Karpas-422 (cell line): Measurements from ENCODE around the gene ANKFY1. TPM values are rescaled to one million over a fixed set of nuclear protein-coding genes. Genes with fewer than 3 reads are reported as not detected.
"Not testable (repeated sequence)": the region's sequence is repeated elsewhere in the genome, so short reads cannot be mapped to it uniquely, and the experiment has no call there.

ENCODE experiments used
- DNase-seq: peaks from one replicate; pipeline ENCODE4 v3.0.0-alpha.2; 2015
- H2AFZ ChIP-seq: fragments of 200-600 bp; sonication (generic); 2 replicates; pipeline ENCODE4 v1.6.1; 2014; ENCODE audit warnings: antibody characterized with exemption, low read length, mixed read lengths
- H3K27ac ChIP-seq: fragments of 200-600 bp; sonication (generic); 2 replicates; pipeline ENCODE4 v1.5.1; 2014; ENCODE audit warnings: mild to moderate bottlenecking, low read length, moderate library complexity
- H3K27me3 ChIP-seq: fragments of 200-600 bp; sonication (generic); 2 replicates; pipeline ENCODE4 v1.6.1; 2014; ENCODE audit warnings: low read length, mixed read lengths
- H3K36me3 ChIP-seq: fragments of 200-600 bp; sonication (generic); 2 replicates; pipeline ENCODE4 v1.6.1; 2014; ENCODE audit warnings: low read length, mixed read lengths; ENCODE audit not compliant: insufficient read depth
- H3K4me1 ChIP-seq: fragments of 200-600 bp; sonication (generic); 2 replicates; pipeline ENCODE4 v1.6.1; 2014; ENCODE audit warnings: mild to moderate bottlenecking, low read length, mixed read lengths
- H3K4me2 ChIP-seq: fragments of 200-600 bp; sonication (generic); 2 replicates; pipeline ENCODE4 v1.6.1; 2014; ENCODE audit warnings: low read length, low read depth, mild to moderate bottlenecking; ENCODE audit not compliant: poor library complexity, severe bottlenecking
- H3K4me3 ChIP-seq: fragments of 200-600 bp; sonication (generic); 2 replicates; pipeline ENCODE4 v1.5.1; 2014; ENCODE audit warnings: mild to moderate bottlenecking, antibody characterized with exemption, low read length, mixed read lengths
- H3K79me2 ChIP-seq: fragments of 200-600 bp; sonication (generic); 2 replicates; pipeline ENCODE4 v1.6.1; 2014; ENCODE audit warnings: mild to moderate bottlenecking, low read length, mixed read lengths
- H3K9ac ChIP-seq: fragments of 200-600 bp; sonication (generic); 2 replicates; pipeline ENCODE4 v1.6.0; 2014; ENCODE audit warnings: low read length
- H3K9me2 ChIP-seq: fragments of 200-600 bp; sonication (generic), shearing (Covaris generic); replicated peaks from 2 replicates; pipeline ENCODE4 v1.6.0; 2014; ENCODE audit warnings: mild to moderate bottlenecking, low read length, moderate library complexity; ENCODE audit not compliant: insufficient read depth
- H3K9me3 ChIP-seq: fragments of 300-700, 200-600 bp; sonication (generic); 2 replicates; pipeline ENCODE4 v1.6.1; 2014; ENCODE audit warnings: low read length, mixed read lengths
- H4K20me1 ChIP-seq: fragments of 200-600 bp; sonication (generic); 2 replicates; pipeline ENCODE4 v1.6.1; 2014; ENCODE audit warnings: mild to moderate bottlenecking, antibody characterized with exemption, low read length, low read depth; ENCODE audit not compliant: insufficient read depth
- total RNA-seq: library from RNA; depleted of rRNA; stranded (reverse); fragments of >200 nt; shearing (Covaris generic); gene quantifications from 2 replicates; pipeline ENCODE4 v1.2.3, GENCODE V29; 2014; ENCODE audit warnings: low replicate concordance

ANKFY1 gene
- total RNA-seq, 1 experiment from 2014 or later, result 34.4 TPM

GRCh38 chr17:4204710-4205173 lies 59.0 kb downstream of the ANKFY1 start:
- Histone ChIP-seq H3K27me3 (no peaks in the 10 kb centered on the region), H3K36me3 (peaks cover 32% of the 10 kb centered on the region), H3K9me3 (no peaks in the 10 kb centered on the region), H3K79me2 (peaks cover 17% of the 10 kb centered on the region), H4K20me1 (peaks cover 3% of the 10 kb centered on the region; the same call in 1 of the 2 replicates), H3K9ac (no peak overlapping the region), H3K27ac (no peak overlapping the region), H3K4me2 (no peak overlapping the region), H3K4me3 (no peak overlapping the region), H2AFZ (no peak overlapping the region), H3K9me2 (no peaks in the 10 kb centered on the region), H3K4me1 (no peaks in the 10 kb centered on the region; the same call in 1 of the 2 replicates)
- DNase-seq, result no peak

- Histone ChIP-seq H2AFZ (no peak overlapping the region), H3K36me3 (peaks cover 32% of the 10 kb centered on the region), H3K4me1 (no peaks in the 10 kb centered on the region; the same call in 1 of the 2 replicates), H3K9ac (no peak overlapping the region), H3K27me3 (no peaks in the 10 kb centered on the region), H3K4me3 (no peak overlapping the region), H3K79me2 (peaks cover 22% of the 10 kb centered on the region), H3K9me3 (no peaks in the 10 kb centered on the region), H3K9me2 (no peaks in the 10 kb centered on the region), H3K4me2 (no peak overlapping the region), H3K27ac (no peak overlapping the region), H4K20me1 (peaks cover 7% of the 10 kb centered on the region; the same call in 1 of the 2 replicates)
- DNase-seq, result no peak
Observed at GRCh38 chr17:4204190-4204589, 59.6 kb downstream of the ANKFY1 start.

GRCh38 chr17:4201226-4201625 lies 62.6 kb downstream of the ANKFY1 start:
- Histone ChIP-seq H4K20me1 (peaks cover 9% of the 10 kb centered on the region; the same call in 1 of the 2 replicates), H3K36me3 (peaks cover 30% of the 10 kb centered on the region), H3K9ac (no peak overlapping the region), H3K4me1 (no peaks in the 10 kb centered on the region; the same call in 1 of the 2 replicates), H3K4me2 (no peak overlapping the region), H3K4me3 (no peak overlapping the region), H3K79me2 (peaks cover 36% of the 10 kb centered on the region), H2AFZ (no peak overlapping the region), H3K27me3 (no peaks in the 10 kb centered on the region), H3K27ac (no peak overlapping the region), H3K9me3 (no peaks in the 10 kb centered on the region), H3K9me2 (no peaks in the 10 kb centered on the region)
- no peak for DNase-seq

GRCh38 chr17:4199818-4200402 lies 63.9 kb downstream of the ANKFY1 start:
- Histone ChIP-seq H3K4me2 (no peak overlapping the region), H3K9me2 (no peaks in the 10 kb centered on the region), H3K4me3 (no peak overlapping the region), H4K20me1 (peaks cover 9% of the 10 kb centered on the region; the same call in 1 of the 2 replicates), H2AFZ (no peak overlapping the region), H3K79me2 (peaks cover 35% of the 10 kb centered on the region), H3K27ac (no peak overlapping the region), H3K4me1 (no peaks in the 10 kb centered on the region; the same call in 1 of the 2 replicates), H3K36me3 (peaks cover 27% of the 10 kb centered on the region), H3K9ac (no peak overlapping the region), H3K9me3 (no peaks in the 10 kb centered on the region), H3K27me3 (no peaks in the 10 kb centered on the region)
- peak; percentile 85 for DNase-seq

GRCh38 chr17:4198995-4199394 lies 64.8 kb downstream of the ANKFY1 start:
- H3K36me3 ChIP-seq, result peaks cover 26% of the 10 kb centered on the region
- H3K9me3 ChIP-seq, result no peaks in the 10 kb centered on the region
- H3K27ac ChIP-seq, result no peak overlapping the region
- no peaks in the 10 kb centered on the region; the same call in 1 of the 2 replicates for H3K4me1 ChIP-seq
- H3K79me2 ChIP-seq, result peaks cover 27% of the 10 kb centered on the region
- no peak overlapping the region for H2AFZ ChIP-seq
- no peaks in the 10 kb centered on the region for H3K9me2 ChIP-seq
- H3K4me3 ChIP-seq, result no peak overlapping the region
- no peak overlapping the region for H3K4me2 ChIP-seq
- peaks cover 9% of the 10 kb centered on the region; the same call in 1 of the 2 replicates for H4K20me1 ChIP-seq
- no peak for DNase-seq
- H3K9ac ChIP-seq, result no peak overlapping the region
- H3K27me3 ChIP-seq, result no peaks in the 10 kb centered on the region

- H3K9me2 ChIP-seq, result no peaks in the 10 kb centered on the region
- no peak overlapping the region for H2AFZ ChIP-seq
- no peaks in the 10 kb centered on the region for H3K27me3 ChIP-seq
- no peak overlapping the region for H3K27ac ChIP-seq
- H4K20me1 ChIP-seq, result 0 out of 2 replicates have a peak, but pooled peaks cover 6% of the 10 kb centered on the region
- H3K36me3 ChIP-seq, result peaks cover 26% of the 10 kb centered on the region
- no peaks in the 10 kb centered on the region for H3K9me3 ChIP-seq
- no peaks in the 10 kb centered on the region; the same call in 1 of the 2 replicates for H3K4me1 ChIP-seq
- no peak overlapping the region for H3K4me3 ChIP-seq
- H3K9ac ChIP-seq, result no peak overlapping the region
- DNase-seq, result no peak
- peaks cover 25% of the 10 kb centered on the region for H3K79me2 ChIP-seq
- H3K4me2 ChIP-seq, result no peak overlapping the region
Observed at GRCh38 chr17:4195306-4195705, 68.5 kb downstream of the ANKFY1 start.

- peaks cover 24% of the 10 kb centered on the region for H3K79me2 ChIP-seq
- no peak overlapping the region for H3K27ac ChIP-seq
- no peaks in the 10 kb centered on the region for H3K9me3 ChIP-seq
- DNase-seq, result no peak
- H3K4me3 ChIP-seq, result no peak overlapping the region
- no peaks in the 10 kb centered on the region for H3K4me1 ChIP-seq
- H3K4me2 ChIP-seq, result no peak overlapping the region
- no peak overlapping the region for H2AFZ ChIP-seq
- H3K27me3 ChIP-seq, result no peaks in the 10 kb centered on the region
- 0 out of 2 replicates have a peak, but pooled peaks cover 6% of the 10 kb centered on the region for H4K20me1 ChIP-seq
- H3K9ac ChIP-seq, result no peak overlapping the region
- no peaks in the 10 kb centered on the region for H3K9me2 ChIP-seq
- peaks cover 26% of the 10 kb centered on the region for H3K36me3 ChIP-seq
Observed at GRCh38 chr17:4194796-4195195, 69.0 kb downstream of the ANKFY1 start.

- not testable (repeated sequence) for H3K4me3 ChIP-seq, H3K27ac ChIP-seq, H3K4me2 ChIP-seq, DNase-seq, H2AFZ ChIP-seq, H3K9me2 ChIP-seq, H3K79me2 ChIP-seq, H3K27me3 ChIP-seq, H3K9me3 ChIP-seq, H3K4me1 ChIP-seq, H4K20me1 ChIP-seq, H3K9ac ChIP-seq
- H3K36me3 ChIP-seq, result peaks cover 16% of the 10 kb centered on the region; the same call in 1 of the 2 replicates
Observed at GRCh38 chr17:4190791-4191190, 73.0 kb downstream of the ANKFY1 start.
